Measurements from ENCODE around the gene DNAJC12. TPM values are rescaled to one million over a fixed set of nuclear protein-coding genes. Genes with fewer than 3 reads are reported as not detected.
A peak's percentile ranks its signal among the peaks of the same experiment; 100 is the strongest.
"Not testable (repeated sequence)": the region's sequence is repeated elsewhere in the genome, so short reads cannot be mapped to it uniquely, and the experiment has no call there.

Gene DNAJC12
- total RNA-seq, 2 donors from 2014 or later = 8.2 to 26.2 TPM

- H3K27ac ChIP-seq = peak overlapping the region in 2 of 4 donors; percentile 3 to 55
- no peak for ATAC-seq
- intact Hi-C loops (cut with DNase I) = no loop called here
- 63 to 76% methylated on average over 2 of the region's 2 CpGs for WGBS, 2 donors
- H3K4me3 ChIP-seq = no peak overlapping the region
- no peak for DNase-seq
- H3K27me3 ChIP-seq = no peaks in the 10 kb centered on the region
- no peaks in the 10 kb centered on the region for H3K9me3 ChIP-seq
- no peak for TF ChIP-seq POLR2A (IDR thresholded peaks at IDR 0.05)
- no peak for TF ChIP-seq CTCF (IDR thresholded peaks at IDR 0.05)
- peaks cover 10% of the 10 kb centered on the region for H3K4me1 ChIP-seq
- H3K36me3 ChIP-seq (replicated peaks in 1 of 2; ENCODE audit: insufficient read depth in 1 of 2, low read depth in 2 of 2) = no peaks in the 10 kb centered on the region
Measured at GRCh38 chr10:67843284-67843683, 5.3 kb upstream of the DNAJC12 start.

- ATAC-seq (no peak), DNase-seq (no peak)
- no peaks in the 10 kb centered on the region for H3K27me3 ChIP-seq
- intact Hi-C loops (cut with DNase I) = no loop called here
- no peak overlapping the region for H3K27ac ChIP-seq
- TF ChIP-seq CTCF (IDR thresholded peaks at IDR 0.05) (no peak), POLR2A (IDR thresholded peaks at IDR 0.05) (no peak)
- no peaks in the 10 kb centered on the region for H3K9me3 ChIP-seq
- H3K4me1 ChIP-seq = peaks cover 10% of the 10 kb centered on the region
- no peaks in the 10 kb centered on the region for H3K36me3 ChIP-seq (replicated peaks in 1 of 2; ENCODE audit: insufficient read depth in 1 of 2, low read depth in 2 of 2)
- no peak overlapping the region for H3K4me3 ChIP-seq
Measured at GRCh38 chr10:67841737-67842136, 3.7 kb upstream of the DNAJC12 start.

GRCh38 chr10:67839951-67840350 is 2.0 kb upstream of the DNAJC12 start:
- H3K27ac ChIP-seq = no peak overlapping the region
- H3K4me3 ChIP-seq = no peak overlapping the region
- WGBS, 2 donors = 84 to 96% methylated on average over 3 of the region's 3 CpGs
- no peaks in the 10 kb centered on the region for H3K36me3 ChIP-seq (replicated peaks in 1 of 2; ENCODE audit: insufficient read depth in 1 of 2, low read depth in 2 of 2)
- no peak for ATAC-seq
- no peak for DNase-seq
- H3K9me3 ChIP-seq = no peaks in the 10 kb centered on the region
- TF ChIP-seq CTCF (IDR thresholded peaks at IDR 0.05) = no peak
- no peak for TF ChIP-seq POLR2A (IDR thresholded peaks at IDR 0.05)
- H3K27me3 ChIP-seq = no peaks in the 10 kb centered on the region
- intact Hi-C loops (cut with DNase I) = no loop called here
- H3K4me1 ChIP-seq = peaks cover 10% of the 10 kb centered on the region

- ATAC-seq; H3K27ac ChIP-seq; H3K4me3 ChIP-seq; intact Hi-C loops (cut with DNase I); H3K4me1 ChIP-seq; H3K27me3 ChIP-seq; H3K36me3 ChIP-seq (replicated peaks in 1 of 2; ENCODE audit: insufficient read depth in 1 of 2, low read depth in 2 of 2); H3K9me3 ChIP-seq; DNase-seq: not testable (repeated sequence)
- 92 to 93% methylated on average over 12 of the region's 12 CpGs for WGBS, 2 donors
Measured at GRCh38 chr10:67839511-67839910, 1.5 kb upstream of the DNAJC12 start.

GRCh38 chr10:67836972-67837371 is 1.0 kb downstream of the DNAJC12 start:
- Histone ChIP-seq H3K27me3 (no peaks in the 10 kb centered on the region), H3K4me3 (peak overlapping the region; percentile 21 to 33), H3K4me1 (no peaks in the 10 kb centered on the region), H3K36me3 (replicated peaks in 1 of 2; ENCODE audit: insufficient read depth in 1 of 2, low read depth in 2 of 2) (no peaks in the 10 kb centered on the region), H3K27ac (peak overlapping the region in 1 of 4 donors; percentile 77), H3K9me3 (no peaks in the 10 kb centered on the region)
- TF ChIP-seq POLR2A (IDR thresholded peaks at IDR 0.05) = no peak
- no peak for TF ChIP-seq CTCF (IDR thresholded peaks at IDR 0.05)
- 39 to 44% methylated on average over 1 of the region's 1 CpG for WGBS, 2 donors
- intact Hi-C loops (cut with DNase I) = no loop called here
- DNase-seq (no peak), ATAC-seq (no peak)
